ENCODE measurements around the gene CNOT3.

GRCh38 chr19:54173359-54173699, 35.8 kb downstream of the CNOT3 start:
- TF ChIP-seq CTCF (IDR thresholded peaks at IDR 0.05; ENCODE audit: low read length) (no peak), EZH2 (optimal IDR thresholded peaks at IDR 0.05; ENCODE audit: low read depth, low read length) (no peak)
